Kidney (tissue), 14 donors: Measurements from ENCODE around the gene CTRB1. TPM values are rescaled to one million over a fixed set of nuclear protein-coding genes. Genes with fewer than 3 reads are reported as not detected.
"Not testable (repeated sequence)": the region's sequence is repeated elsewhere in the genome, so short reads cannot be mapped to it uniquely, and the experiment has no call there.

Experiments used
- DNase-seq, 5 donors: peaks; one replicate each; pipeline ENCODE4 v3.0.0-alpha.2; 2013 to 2020
- FAIRE-seq: peaks from 2 replicates; lab custom pipeline; 2012; peaks lifted over from hg19 to GRCh38; lab: Jason Lieb, UNC
- H3K27ac ChIP-seq, 2 donors: one replicate each; pipeline ENCODE4 v1.7.0; 2013; ENCODE audit warnings: low read depth in 2 of 2, low read length in 2 of 2, inconsistent platforms in 1 of 2
- H3K27me3 ChIP-seq: one replicate; pipeline ENCODE4 v1.7.1; 2013; ENCODE audit warnings: low read length, inconsistent platforms; ENCODE audit not compliant: control insufficient read depth, insufficient read depth
- H3K36me3 ChIP-seq, 3 donors: one replicate each; pipeline versions ENCODE4 v1.7.0 to v1.7.1; 2013; ENCODE audit warnings: low read length in 3 of 3, control low read depth in 1 of 3, inconsistent platforms in 1 of 3; ENCODE audit not compliant: insufficient read depth in 3 of 3, control insufficient read depth in 2 of 3
- H3K4me1 ChIP-seq, 3 donors: one replicate each; pipeline versions ENCODE4 v1.7.0 to v1.7.1; 2013; ENCODE audit warnings: low read length in 3 of 3, inconsistent platforms in 1 of 3, low read depth in 1 of 3; ENCODE audit not compliant: control insufficient read depth in 2 of 3, insufficient read depth in 2 of 3
- H3K4me3 ChIP-seq, 3 donors: one replicate each; pipeline versions ENCODE4 v1.7.0 to v1.8.1; 2013; ENCODE audit warnings: low read length in 3 of 3, control low read depth in 1 of 3, inconsistent platforms in 1 of 3
- H3K9ac ChIP-seq, 3 donors: one replicate each; pipeline versions ENCODE4 v1.7.0 to v1.7.1; 2013; ENCODE audit warnings: low read length in 3 of 3, control low read depth in 1 of 3, inconsistent platforms in 1 of 3
- H3K9me3 ChIP-seq, 3 donors: one replicate each; pipeline versions ENCODE4 v1.7.0 to v1.7.1; 2013; ENCODE audit warnings: low read length in 3 of 3, control low read depth in 1 of 3, inconsistent platforms in 1 of 3; ENCODE audit not compliant: control insufficient read depth in 2 of 3, insufficient read depth in 1 of 3
- intact Hi-C: fragments of 100-400 bp; cut with DNase I; formaldehyde crosslinking; loops from one replicate; pipeline ENCODE4 v1.11.1; 2022
- polyA plus RNA-seq: library from polyadenylated mRNA; stranded (reverse); fragments of 350-450 nt; fragmentation: Illumina TruSeq; extraction: RNeasy Lipid Tissue Mini Kit (QIAGEN cat#74804); gene quantifications from one replicate; pipeline ENCODE4 v1.2.3, GENCODE V29; 2014; ENCODE audit warnings: low read depth, low replicate concordance; ENCODE audit not compliant: insufficient read depth
- total RNA-seq: library from RNA; stranded (reverse); fragmentation: NEBNext Ultra II Directional; extraction: Animal tissue kit (Norgen Biotek cat#: 25700); gene quantifications from one replicate; pipeline ENCODE4 v1.2.1, GENCODE V29; 2021
- TF ChIP-seq, protein P1 (sequence below): IDR thresholded peaks from 3 replicates; pipeline ENCODE4 v1.5.1; 2012; ENCODE audit warnings: mild to moderate bottlenecking, moderate library complexity, borderline replicate concordance; ENCODE audit not compliant: insufficient read depth; ENCODE audit errors: extremely low read depth
- donor health status: control.
- donor health status: control.
- donor health status: control.
- donor health status: control.
- donor health status: control.
- donor health status: DM: yes; HTN: yes; CAD: no.
- donor health status: Normal renal cell carcinoma (clear cell type).

Gene CTRB1
- total and polyA plus RNA-seq, 2 donors from 2014 or later: not detected

DNA sequence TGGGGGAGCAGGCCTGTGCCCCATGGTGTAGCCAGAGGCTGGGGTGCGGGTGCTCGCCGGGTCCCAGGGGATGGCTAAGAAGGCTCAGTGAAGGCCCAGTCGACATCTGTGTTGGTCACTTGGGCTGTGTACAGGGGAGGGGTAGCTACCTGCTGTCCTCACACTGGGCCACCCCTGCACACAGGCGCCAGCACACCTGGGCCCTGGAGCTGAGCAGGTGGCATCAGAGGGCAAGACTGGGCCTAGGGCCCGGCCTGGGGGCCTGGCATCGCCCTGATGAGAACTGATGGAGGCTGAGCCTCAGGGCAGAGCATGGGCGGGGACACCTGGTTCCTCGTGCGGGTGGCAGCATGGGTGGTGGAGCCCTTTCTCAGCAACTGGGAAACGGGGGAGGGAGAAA is 11.0 kb upstream of the CTRB1 start:
- no peaks in the 10 kb centered on the region for H3K9me3 ChIP-seq
- H3K4me3 ChIP-seq: no peak overlapping the region
- TF ChIP-seq, protein P1, sequence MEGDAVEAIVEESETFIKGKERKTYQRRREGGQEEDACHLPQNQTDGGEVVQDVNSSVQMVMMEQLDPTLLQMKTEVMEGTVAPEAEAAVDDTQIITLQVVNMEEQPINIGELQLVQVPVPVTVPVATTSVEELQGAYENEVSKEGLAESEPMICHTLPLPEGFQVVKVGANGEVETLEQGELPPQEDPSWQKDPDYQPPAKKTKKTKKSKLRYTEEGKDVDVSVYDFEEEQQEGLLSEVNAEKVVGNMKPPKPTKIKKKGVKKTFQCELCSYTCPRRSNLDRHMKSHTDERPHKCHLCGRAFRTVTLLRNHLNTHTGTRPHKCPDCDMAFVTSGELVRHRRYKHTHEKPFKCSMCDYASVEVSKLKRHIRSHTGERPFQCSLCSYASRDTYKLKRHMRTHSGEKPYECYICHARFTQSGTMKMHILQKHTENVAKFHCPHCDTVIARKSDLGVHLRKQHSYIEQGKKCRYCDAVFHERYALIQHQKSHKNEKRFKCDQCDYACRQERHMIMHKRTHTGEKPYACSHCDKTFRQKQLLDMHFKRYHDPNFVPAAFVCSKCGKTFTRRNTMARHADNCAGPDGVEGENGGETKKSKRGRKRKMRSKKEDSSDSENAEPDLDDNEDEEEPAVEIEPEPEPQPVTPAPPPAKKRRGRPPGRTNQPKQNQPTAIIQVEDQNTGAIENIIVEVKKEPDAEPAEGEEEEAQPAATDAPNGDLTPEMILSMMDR: no peak
- intact Hi-C loops: no loop called here
- DNase-seq (no peak), FAIRE-seq (no peak)
- H3K4me1 ChIP-seq: no peaks in the 10 kb centered on the region
- H3K9ac ChIP-seq: no peak overlapping the region
- H3K36me3 ChIP-seq: no peaks in the 10 kb centered on the region
- no peak overlapping the region for H3K27ac ChIP-seq
- H3K27me3 ChIP-seq: no peaks in the 10 kb centered on the region

DNA sequence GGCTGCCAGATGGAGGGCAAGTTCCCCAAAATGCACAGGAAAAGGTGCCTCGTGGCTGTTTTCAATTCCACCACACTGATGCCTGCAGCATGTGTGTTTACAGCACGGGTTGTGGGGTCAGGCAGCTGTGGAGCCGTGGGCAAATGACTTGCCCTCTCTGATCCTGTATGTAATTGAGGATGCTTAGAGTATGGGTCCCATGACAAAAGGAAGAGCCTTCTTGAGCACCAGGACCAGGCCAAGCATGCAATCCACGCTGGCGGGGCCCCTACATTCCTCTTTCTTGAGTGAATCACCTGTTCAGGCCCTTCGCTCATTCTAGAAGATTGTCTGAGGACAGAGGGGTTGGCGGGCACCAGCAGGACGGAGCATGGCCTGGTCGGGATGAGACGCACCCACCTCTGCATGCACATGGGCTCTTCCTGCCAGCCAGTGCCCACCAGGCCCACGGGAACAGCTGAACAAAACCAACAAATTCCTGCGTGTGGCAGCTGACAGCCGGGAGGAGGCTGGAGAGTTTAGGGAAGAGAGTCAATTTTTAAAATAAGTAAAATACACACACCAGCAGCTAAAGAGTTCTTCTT is 10.5 kb upstream of the CTRB1 start:
- Histone ChIP-seq H3K27ac (no peak overlapping the region), H3K27me3 (no peaks in the 10 kb centered on the region), H3K36me3 (no peaks in the 10 kb centered on the region), H3K9ac (no peak overlapping the region), H3K4me1 (no peaks in the 10 kb centered on the region), H3K9me3 (no peaks in the 10 kb centered on the region), H3K4me3 (no peak overlapping the region)
- TF ChIP-seq, protein P1: no peak
- FAIRE-seq: no peak
- no peak for DNase-seq
- intact Hi-C loops: no loop called here

DNA sequence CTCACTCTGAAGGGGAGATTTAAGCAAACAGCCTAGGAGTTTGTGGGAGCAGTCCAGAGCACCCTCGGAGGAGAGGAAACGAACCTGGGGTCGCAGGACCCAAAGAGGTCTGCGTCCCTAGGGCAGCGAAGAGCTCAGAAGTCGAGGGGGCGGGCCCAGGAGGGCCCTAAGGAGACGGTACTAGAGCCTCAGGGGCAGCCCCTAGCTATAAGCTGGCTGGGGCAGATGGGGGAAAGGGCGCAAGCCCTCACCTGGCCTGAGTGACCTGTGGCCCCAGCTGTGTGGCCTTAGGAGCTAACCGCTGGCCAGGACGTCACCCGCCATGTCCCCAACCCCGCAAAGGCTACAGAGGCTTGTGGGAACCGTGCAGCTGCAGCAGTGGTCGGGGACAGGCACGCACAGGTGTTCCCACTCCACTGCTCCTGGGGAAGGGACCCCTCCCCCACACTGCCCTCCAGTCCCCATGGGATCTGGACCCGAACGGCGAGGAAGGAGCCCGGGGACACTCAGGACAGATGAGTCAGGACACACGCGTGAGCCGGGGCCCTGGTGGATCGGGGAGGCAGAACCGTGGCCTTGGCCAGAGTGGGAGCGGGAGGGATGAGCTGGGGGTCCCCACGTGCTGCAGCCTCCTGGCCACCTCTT is 9.8 kb upstream of the CTRB1 start:
- Histone ChIP-seq H3K4me1 (no peaks in the 10 kb centered on the region), H3K9ac (no peak overlapping the region), H3K9me3 (no peaks in the 10 kb centered on the region), H3K4me3 (no peak overlapping the region), H3K27ac (no peak overlapping the region), H3K27me3 (no peaks in the 10 kb centered on the region), H3K36me3 (no peaks in the 10 kb centered on the region)
- intact Hi-C loops: no loop called here
- no peak for DNase-seq
- FAIRE-seq: no peak
- TF ChIP-seq, protein P1: no peak

DNA sequence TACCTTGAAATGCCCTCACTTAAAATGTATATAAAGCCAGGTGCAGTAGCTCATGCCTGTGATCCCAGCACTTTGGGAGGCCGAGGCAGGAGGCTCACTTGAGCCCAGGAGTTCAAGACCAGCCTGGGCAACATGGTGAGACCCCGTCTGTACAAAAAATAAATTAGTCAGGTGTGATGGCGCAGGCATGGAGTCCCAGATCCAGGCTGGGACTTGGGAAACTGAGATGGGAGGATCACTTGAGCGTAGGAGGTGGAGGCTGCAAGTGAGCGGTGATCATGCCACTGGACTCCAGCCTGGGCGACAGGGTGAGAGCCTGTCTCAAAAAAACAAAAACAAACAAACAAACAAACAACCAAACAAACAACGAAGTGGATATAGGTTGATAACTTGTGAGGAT is 9.3 kb upstream of the CTRB1 start:
- H3K27me3 ChIP-seq, H3K4me1 ChIP-seq, H3K4me3 ChIP-seq, DNase-seq, intact Hi-C loops, FAIRE-seq, H3K27ac ChIP-seq, H3K9ac ChIP-seq, H3K9me3 ChIP-seq, H3K36me3 ChIP-seq: not testable (repeated sequence)
